Measurements from ENCODE around the gene PRR35. TPM values are rescaled to one million over a fixed set of nuclear protein-coding genes. Genes with fewer than 3 reads are reported as not detected.

PRR35 gene
- total and polyA plus RNA-seq, 2 of the 4 experiments (the other 2 are of a cell fraction) = not detected

DNA sequence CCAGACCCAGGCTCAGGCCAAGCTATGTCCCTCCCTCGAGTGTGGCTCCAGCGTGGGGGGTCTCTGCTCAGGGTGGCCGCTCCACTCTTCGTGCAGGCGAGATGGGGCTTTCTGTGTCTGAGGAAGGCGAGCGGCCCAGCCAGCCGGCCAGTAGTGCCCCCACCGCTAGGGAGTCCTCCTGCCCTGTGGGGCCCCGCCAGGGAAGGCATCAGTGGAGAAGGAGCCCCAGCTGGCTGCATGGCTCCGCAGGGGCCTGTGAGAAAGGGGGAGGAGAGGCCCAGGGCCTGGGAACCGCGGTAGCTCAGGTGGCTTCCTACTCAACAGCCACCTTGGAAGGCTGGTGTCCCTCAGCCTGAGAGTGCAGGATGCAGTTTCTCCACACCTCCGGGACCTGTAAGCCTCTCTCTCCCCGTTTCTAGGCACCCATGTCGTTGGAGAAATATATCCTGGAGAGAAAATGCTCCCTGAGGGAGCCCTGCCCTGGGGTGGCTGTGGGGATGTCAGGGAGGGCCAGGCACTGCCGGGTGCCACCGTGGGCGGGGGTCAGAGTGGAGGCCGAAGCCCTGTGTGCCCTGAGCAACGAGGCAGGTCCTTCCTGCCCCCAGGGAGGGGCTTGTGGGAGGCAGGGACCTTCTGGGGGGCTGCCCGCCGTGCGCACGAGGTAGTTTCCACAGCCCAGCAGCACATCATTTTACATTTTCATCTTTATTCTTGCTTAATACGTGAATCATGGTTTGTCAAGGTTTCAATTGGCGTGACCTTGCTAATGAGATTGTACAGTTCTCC lies 12.9 kb downstream of the PRR35 start:
- H3K79me1 ChIP-seq (ENCODE audit: low read depth in 1 of 2, low read length in 2 of 2) = peaks cover 3 to 31% of the 10 kb centered on the region in 2 experiments; a peak in 2 of 4 replicates
- H3K4me1 ChIP-seq (ENCODE audit: control insufficient read depth, insufficient read depth, low read length) = peaks cover 10% of the 10 kb centered on the region
- H3K4me2 ChIP-seq (ENCODE audit: low read depth, low read length) = no peak overlapping the region
- H4K8ac ChIP-seq (ENCODE audit: low read depth in 2 of 2, low read length in 2 of 2) = no peak overlapping the region
- H3K9me3 ChIP-seq (ENCODE audit: control insufficient read depth, insufficient read depth, low read length) = no peaks in the 10 kb centered on the region
- H2AFZ ChIP-seq (replicated peaks; ENCODE audit: low read length, poor library complexity) = no peak overlapping the region
- peaks cover 12% of the 10 kb centered on the region; the same call in 1 of the 2 replicates for H3K36me3 ChIP-seq (ENCODE audit: control insufficient read depth, insufficient read depth, low read length)
- H2BK120ac ChIP-seq (ENCODE audit: low read depth, low read length) = no peak overlapping the region
- H3K27ac ChIP-seq (ENCODE audit: insufficient read depth, low read length) = no peak overlapping the region
- 80% methylated on average over 2 of the region's 27 CpGs; no CpG with 5 or more reads in 1 of the 2 experiments for WGBS, 2 experiments (ENCODE audit: extremely low coverage in 2 of 2, insufficient read length in 1 of 2)
- no peak overlapping the region for H3K14ac ChIP-seq (replicated peaks; ENCODE audit: low read depth, low read length)
- no peaks in the 10 kb centered on the region for H3K27me3 ChIP-seq (ENCODE audit: control insufficient read depth, insufficient read depth, low read length)
- H2BK20ac ChIP-seq (ENCODE audit: low read depth, low read length) = no peak overlapping the region
- H3K56ac ChIP-seq (ENCODE audit: extremely low read depth, insufficient read depth, low read length) = no peak overlapping the region
- H4K91ac ChIP-seq (ENCODE audit: insufficient read depth, low read depth, low read length) = no peak overlapping the region
- POLR2A ChIA-PET (ENCODE audit: unreplicated experiment) = no interaction called here
- H4K20me1 ChIP-seq (ENCODE audit: insufficient read depth, low read length) = peaks cover 8% of the 10 kb centered on the region
- in situ Hi-C loops (cut with MboI; ENCODE audit: low sequenced_read_pairs) = no loop called here
- DNase-seq (no peak), ATAC-seq (ENCODE audit: low read depth) (no peak)
- intact Hi-C loops (cut with micrococcal nuclease) = no loop called here
- no peak overlapping the region for H3K23ac ChIP-seq (ENCODE audit: low read depth, low read length)
- BruUV-seq (replicated peaks) = no TSS peak
- no peak overlapping the region for H3K9ac ChIP-seq (ENCODE audit: low read depth, low read length)
- TF ChIP-seq CHD1 (IDR thresholded peaks at IDR 0.05; ENCODE audit: low read depth, low read length) (no peak), FOS (IDR thresholded peaks at IDR 0.05; ENCODE audit: low read depth, low read length) (no peak), BHLHE40 (IDR thresholded peaks at IDR 0.05; ENCODE audit: low read depth, low read length) (no peak)
- H2BK5ac ChIP-seq (ENCODE audit: low read depth, low read length, poor library complexity, severe bottlenecking) = no peak overlapping the region
- H3K4me3 ChIP-seq (ENCODE audit: insufficient read depth, low read depth, low read length) = no peak overlapping the region
- no peak overlapping the region for H4K5ac ChIP-seq (ENCODE audit: low read depth, low read length)
- H2AK9ac ChIP-seq (replicated peaks; ENCODE audit: low read depth, low read length, poor library complexity) = no peak overlapping the region
- no peak overlapping the region for H3K4ac ChIP-seq (ENCODE audit: low read depth, low read length)
- CTCF ChIA-PET = no interaction called here
- H3K9me1 ChIP-seq (ENCODE audit: insufficient read depth, low read length) = no peaks in the 10 kb centered on the region
- no peak overlapping the region for H2AK5ac ChIP-seq (ENCODE audit: low read depth, low read length)
- dilution Hi-C loops (cut with HindIII; ENCODE audit: low sequenced_read_pairs, unreplicated experiment) = no loop called here
- H2BK15ac ChIP-seq (ENCODE audit: low read depth, low read length) = no peak overlapping the region
- no peak overlapping the region for H3K18ac ChIP-seq (ENCODE audit: low read depth, low read length)
